Psoas muscle (tissue), 8 donors: ENCODE data around the gene CHST11. TPM values are rescaled to one million over a fixed set of nuclear protein-coding genes. Genes with fewer than 3 reads are reported as not detected.

Source experiments
- ATAC-seq, 4 donors: fragments of 200-7000 bp; cut with Tn5 transposase; one replicate each; pipeline ENCODE4 v1.9.1; 2020; ENCODE audit warnings: moderate library complexity in 3 of 4, mild to moderate bottlenecking in 2 of 4
- DNase-seq, 2 donors: peaks; one replicate each; pipeline ENCODE4 v3.0.0-alpha.2; 2020
- H3K27ac ChIP-seq: fragments of 200-600 bp; one replicate; pipeline ENCODE4 v1.8.0; 2022
- H3K27me3 ChIP-seq, 3 donors: fragments of 200-600 bp in 1 of 3; one replicate each; pipeline versions ENCODE4 v1.6.1 to v1.8.0; 2013 to 2022; ENCODE audit warnings: low read length in 2 of 3, mild to moderate bottlenecking in 2 of 3, moderate library complexity in 1 of 3; ENCODE audit not compliant: insufficient read depth in 3 of 3
- H3K36me3 ChIP-seq, 2 donors: fragments of 200-600 bp in 1 of 2; one replicate each; pipeline versions ENCODE4 v1.6.1 to v1.8.0; 2013 to 2022; ENCODE audit warnings: low read depth in 1 of 2, mild to moderate bottlenecking in 1 of 2, moderate library complexity in 1 of 2; ENCODE audit not compliant: insufficient read depth in 1 of 2
- H3K4me1 ChIP-seq: fragments of 200-600 bp; one replicate; pipeline ENCODE4 v1.8.0; 2022
- H3K4me3 ChIP-seq: fragments of 200-600 bp; one replicate; pipeline ENCODE4 v1.8.0; 2022; ENCODE audit warnings: mild to moderate bottlenecking
- H3K9me3 ChIP-seq: fragments of 200-600 bp; one replicate; pipeline ENCODE4 v1.8.0; 2022
- WGBS, 3 donors: extraction: QIAGEN DNeasy Blood & Tissue Kit; methylation state at CpG; one replicate each; pipeline versions ENCODE4 v1.1.6 to v1.1.7; 2013; 5-methylcytosine and 5-hydroxymethylcytosine counted together
- intact Hi-C, 2 donors: fragments of 100-400 bp; cut with DNase I; formaldehyde crosslinking; loops; one replicate each; pipeline versions ENCODE4 v1.11.0 to v1.14.2; 2022
- polyA plus RNA-seq, 3 donors: library from polyadenylated mRNA; stranded (reverse); fragments of 200-250 nt; gene quantifications; one replicate each; pipeline ENCODE4 v1.2.3, GENCODE V29; 2013
- total RNA-seq, 4 donors: library from RNA; stranded (reverse); fragmentation: NEBNext Ultra II Directional in 2 of 4; extraction: Animal tissue kit (Norgen Biotek cat#: 25700) in 2 of 4; gene quantifications; one replicate each; pipeline versions ENCODE4 v1.2.1 to v1.2.4, GENCODE V29; 2021 to 2023
- TF ChIP-seq, protein P1 (sequence below): fragments of 200-600 bp; IDR thresholded peaks from one replicate; pipeline ENCODE4 v1.8.0; 2022; ENCODE audit warnings: antibody characterized with exemption
- donor health status: healthy with polysubstance abuse.
- donor health status: DM: no; HTN: no; CAD: no; lungs with moderate emphysema.
- donor health status: Bipolar disorder and iron deficiency.
- donor health status: healthy.
- donor health status: DM: yes; HTN: yes; CAD: no.
- donor health status: DM: no; HTN: no; CAD: no.
- donor health status: DM: no; HTN: no; CAD: no.
- donor health status: DM: yes; HTN: yes; CAD: no.

CHST11 gene
- total and polyA plus RNA-seq, 7 donors = 0.52 to 1.6 (median 1.0) TPM

- Histone ChIP-seq H3K4me3 (no peak overlapping the region), H3K27ac (no peak overlapping the region), H3K36me3 (no peaks in the 10 kb centered on the region), H3K27me3 (no peaks in the 10 kb centered on the region), H3K9me3 (no peaks in the 10 kb centered on the region), H3K4me1 (no peaks in the 10 kb centered on the region)
- WGBS, 3 donors = 98 to 100% (median 99%) methylated on average over 2 of the region's 2 CpGs
- TF ChIP-seq, protein P1, sequence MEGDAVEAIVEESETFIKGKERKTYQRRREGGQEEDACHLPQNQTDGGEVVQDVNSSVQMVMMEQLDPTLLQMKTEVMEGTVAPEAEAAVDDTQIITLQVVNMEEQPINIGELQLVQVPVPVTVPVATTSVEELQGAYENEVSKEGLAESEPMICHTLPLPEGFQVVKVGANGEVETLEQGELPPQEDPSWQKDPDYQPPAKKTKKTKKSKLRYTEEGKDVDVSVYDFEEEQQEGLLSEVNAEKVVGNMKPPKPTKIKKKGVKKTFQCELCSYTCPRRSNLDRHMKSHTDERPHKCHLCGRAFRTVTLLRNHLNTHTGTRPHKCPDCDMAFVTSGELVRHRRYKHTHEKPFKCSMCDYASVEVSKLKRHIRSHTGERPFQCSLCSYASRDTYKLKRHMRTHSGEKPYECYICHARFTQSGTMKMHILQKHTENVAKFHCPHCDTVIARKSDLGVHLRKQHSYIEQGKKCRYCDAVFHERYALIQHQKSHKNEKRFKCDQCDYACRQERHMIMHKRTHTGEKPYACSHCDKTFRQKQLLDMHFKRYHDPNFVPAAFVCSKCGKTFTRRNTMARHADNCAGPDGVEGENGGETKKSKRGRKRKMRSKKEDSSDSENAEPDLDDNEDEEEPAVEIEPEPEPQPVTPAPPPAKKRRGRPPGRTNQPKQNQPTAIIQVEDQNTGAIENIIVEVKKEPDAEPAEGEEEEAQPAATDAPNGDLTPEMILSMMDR = no peak
- DNase-seq (no peak), ATAC-seq (no peak)
- intact Hi-C loops = no loop called here
Measured at GRCh38 chr12:104508752-104509446, 52.2 kb downstream of the CHST11 start.

DNA sequence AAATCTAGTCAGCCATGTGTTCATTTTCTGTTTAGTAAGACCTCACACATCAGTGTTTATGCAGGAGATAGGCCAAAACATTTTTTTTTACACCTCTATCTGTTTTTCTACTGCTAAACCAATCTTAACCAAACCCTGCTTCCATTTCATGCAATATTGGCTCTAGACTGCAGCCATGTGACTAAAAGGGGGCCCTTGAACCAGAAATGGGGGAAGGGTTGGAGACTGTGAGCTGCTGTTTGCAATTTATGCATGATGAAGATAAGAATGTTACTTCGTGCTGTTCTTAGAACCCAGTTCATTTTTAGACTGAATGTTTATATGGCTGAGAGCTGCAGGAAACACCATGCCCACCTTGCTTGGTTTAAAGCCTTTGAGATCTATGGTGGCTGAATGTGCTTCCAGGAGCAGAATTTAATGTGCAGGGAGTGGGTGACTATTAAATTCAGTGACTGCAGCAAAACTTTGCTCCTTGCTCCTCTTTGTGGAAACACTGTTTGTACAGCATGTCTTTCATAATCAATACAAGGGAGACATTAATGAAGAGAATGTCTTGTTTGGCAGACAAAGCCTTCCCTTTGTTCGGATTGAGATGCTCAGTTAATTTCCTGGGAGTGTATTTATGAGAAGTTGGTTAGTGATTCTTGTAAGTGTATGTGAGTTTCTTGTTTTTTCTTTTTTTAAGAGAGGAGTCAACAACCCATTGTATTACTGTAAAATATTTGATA is 53.6 kb downstream of the CHST11 start:
- H3K27ac ChIP-seq = no peak overlapping the region
- WGBS, 3 donors = 68 to 79% (median 76%) methylated on average over 2 of the region's 2 CpGs
- ATAC-seq (no peak), DNase-seq (no peak)
- peaks cover 0 to 2% (median 0%) of the 10 kb centered on the region in 3 donors for H3K27me3 ChIP-seq
- TF ChIP-seq, protein P1 = no peak
- H3K36me3 ChIP-seq = no peaks in the 10 kb centered on the region
- intact Hi-C loops = no loop called here
- H3K4me3 ChIP-seq = no peak overlapping the region
- H3K4me1 ChIP-seq = no peaks in the 10 kb centered on the region
- no peaks in the 10 kb centered on the region for H3K9me3 ChIP-seq

GRCh38 chr12:104510873-104511440 is 54.2 kb downstream of the CHST11 start:
- ATAC-seq (no peak), DNase-seq (no peak)
- Histone ChIP-seq H3K4me3 (no peak overlapping the region), H3K27me3 (peaks cover 0 to 2% (median 0%) of the 10 kb centered on the region in 3 donors), H3K9me3 (no peaks in the 10 kb centered on the region), H3K4me1 (no peaks in the 10 kb centered on the region), H3K36me3 (no peaks in the 10 kb centered on the region), H3K27ac (no peak overlapping the region)
- 56 to 69% (median 59%) methylated on average over 2 of the region's 2 CpGs for WGBS, 3 donors
- TF ChIP-seq, protein P1 = no peak
- intact Hi-C loops = no loop called here

DNA sequence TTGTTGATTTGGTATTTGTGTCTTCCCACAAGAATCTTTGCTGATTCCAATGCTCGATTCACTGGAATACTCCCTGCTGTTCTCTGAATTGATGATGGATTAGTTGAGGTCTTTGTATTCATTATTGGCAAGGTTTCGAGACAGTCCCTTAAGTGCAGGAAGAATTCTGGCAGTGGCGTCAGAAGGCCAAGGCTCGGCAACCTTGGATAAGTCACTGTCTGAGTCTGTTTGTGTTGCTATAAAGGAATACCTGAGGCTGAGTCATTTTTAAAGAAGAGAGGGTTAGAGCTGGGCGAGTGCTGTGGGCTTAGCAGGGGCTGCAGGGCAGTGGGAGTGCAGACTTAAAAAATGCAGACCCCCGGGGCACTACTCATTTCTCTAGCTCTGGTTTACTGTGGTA is 56.9 kb downstream of the CHST11 start:
- intact Hi-C loops = no loop called here
- no peaks in the 10 kb centered on the region for H3K9me3 ChIP-seq
- DNase-seq (no peak), ATAC-seq (no peak)
- H3K4me1 ChIP-seq = no peaks in the 10 kb centered on the region
- TF ChIP-seq, protein P1 = no peak
- no peak overlapping the region for H3K27ac ChIP-seq
- H3K4me3 ChIP-seq = no peak overlapping the region
- H3K27me3 ChIP-seq = peaks cover 0 to 2% (median 0%) of the 10 kb centered on the region in 3 donors
- WGBS, 3 donors = 80 to 84% (median 82%) methylated on average over 6 of the region's 6 CpGs
- H3K36me3 ChIP-seq = no peaks in the 10 kb centered on the region
